GM23338 (cell line): ENCODE measurements around the gene IL21. TPM values are rescaled to one million over a fixed set of nuclear protein-coding genes. Genes with fewer than 3 reads are reported as not detected.

Experiments used
- ATAC-seq: fragments of 200-7000 bp; cut with Tn5 transposase; 3 replicates; pipeline ENCODE4 v1.9.1; 2020
- DNase-seq: peaks from one replicate; pipeline ENCODE4 v3.0.0-alpha.2; 2015; ENCODE audit warnings: low spot score
- H2AFZ ChIP-seq: fragments of 200-600 bp; sonication (generic); 2 replicates; pipeline ENCODE4 v1.8.0; 2016; ENCODE audit warnings: antibody characterized with exemption, mild to moderate bottlenecking, moderate library complexity
- H3F3A ChIP-seq: fragments of 200-600 bp; sonication (generic); replicated peaks from 2 replicates; pipeline ENCODE4 v1.8.0; 2017; ENCODE audit warnings: antibody characterized with exemption, mixed run types, low read depth
- H3K27ac ChIP-seq: fragments of 200-600 bp; sonication (generic); 2 replicates; pipeline ENCODE4 v1.6.1; 2016; ENCODE audit warnings: low read depth
- H3K27me3 ChIP-seq: fragments of 200-600 bp; sonication (generic); 2 replicates; pipeline ENCODE4 v1.8.0; 2016; ENCODE audit warnings: mild to moderate bottlenecking, mixed run types, moderate library complexity; ENCODE audit not compliant: insufficient read depth
- H3K36me3 ChIP-seq: fragments of 200-600 bp; sonication (generic); 2 replicates; pipeline ENCODE4 v1.8.0; 2016; ENCODE audit warnings: mild to moderate bottlenecking; ENCODE audit not compliant: insufficient read depth
- H3K4me1 ChIP-seq: fragments of 200-600 bp; sonication (generic); 2 replicates; pipeline ENCODE4 v1.8.0; 2016; ENCODE audit warnings: mild to moderate bottlenecking, moderate library complexity; ENCODE audit not compliant: insufficient read depth
- H3K4me2 ChIP-seq: fragments of 200-600 bp; sonication (generic); 2 replicates; pipeline ENCODE4 v1.7.1; 2017; ENCODE audit warnings: mixed run types
- H3K4me3 ChIP-seq: fragments of 200-600 bp; sonication (generic); 2 replicates; pipeline ENCODE4 v1.6.1; 2016; ENCODE audit warnings: mixed run types
- H3K79me2 ChIP-seq: fragments of 200-600 bp; sonication (generic); replicated peaks from 2 replicates; pipeline ENCODE4 v1.8.0; 2017; ENCODE audit warnings: mild to moderate bottlenecking; ENCODE audit not compliant: insufficient read depth
- H3K9me2 ChIP-seq: fragments of 200-600 bp; sonication (generic); 2 replicates; pipeline ENCODE4 v1.8.0; 2017; ENCODE audit not compliant: insufficient read depth
- H4K20me1 ChIP-seq: fragments of 200-600 bp; sonication (generic); replicated peaks from 2 replicates; pipeline ENCODE4 v1.8.0; 2017; ENCODE audit warnings: mild to moderate bottlenecking; ENCODE audit not compliant: insufficient read depth
- H3K27ac Mint-ChIP-seq: 2 replicates; pipeline ENCODE4 v1.8.0; 2020; ENCODE audit warnings: inconsistent platforms, mild to moderate bottlenecking, moderate library complexity, mixed read lengths
- H3K27me3 Mint-ChIP-seq: 3 replicates; pipeline ENCODE4 v1.8.0; 2022; ENCODE audit warnings: low read depth, mild to moderate bottlenecking, moderate library complexity, mixed read lengths, inconsistent platforms; ENCODE audit not compliant: insufficient read depth, poor library complexity
- H3K36me3 Mint-ChIP-seq: 3 replicates; pipeline ENCODE4 v1.8.0; 2021; ENCODE audit warnings: low read depth, mild to moderate bottlenecking, inconsistent platforms, moderate library complexity, mixed read lengths
- H3K4me1 Mint-ChIP-seq: 3 replicates; pipeline ENCODE4 v1.8.0; 2020; ENCODE audit warnings: mild to moderate bottlenecking, inconsistent platforms, mixed read lengths
- H3K4me3 Mint-ChIP-seq: 3 replicates; pipeline ENCODE4 v1.8.0; 2021; ENCODE audit warnings: moderate library complexity, mild to moderate bottlenecking, inconsistent platforms, mixed read lengths
- H3K9me3 Mint-ChIP-seq: 3 replicates; pipeline ENCODE4 v1.8.0; 2020; ENCODE audit warnings: moderate library complexity, mild to moderate bottlenecking, inconsistent platforms, mixed read lengths
- CREB1 ChIP-seq: fragments of 250-450 bp; sonication (Bioruptor Pico); IDR thresholded peaks from 2 replicates; pipeline ENCODE4 v1.5.0; 2020; ENCODE audit warnings: low read depth, mild to moderate bottlenecking, moderate library complexity
- EZH2 ChIP-seq: fragments of 200-600 bp; sonication (generic); IDR thresholded peaks from one replicate; pipeline ENCODE4 v1.8.0; 2017; ENCODE audit warnings: antibody characterized with exemption, mild to moderate bottlenecking, low read depth; ENCODE audit not compliant: unreplicated experiment
- EZH2phosphoT487 ChIP-seq: fragments of 200-600 bp; sonication (generic); IDR thresholded peaks from one replicate; pipeline ENCODE4 v1.8.1; 2018; ENCODE audit warnings: antibody characterized with exemption; ENCODE audit not compliant: unreplicated experiment
- JUNB ChIP-seq: IDR thresholded peaks from one replicate; pipeline ENCODE4 v1.6.1; 2016; ENCODE audit warnings: antibody characterized with exemption; ENCODE audit not compliant: unreplicated experiment
- STAT1 ChIP-seq: IDR thresholded peaks from one replicate; pipeline ENCODE4 v1.6.1; 2016; ENCODE audit warnings: antibody characterized with exemption; ENCODE audit not compliant: unreplicated experiment
- ZNF331 ChIP-seq: fragments of 250-450 bp; sonication (Bioruptor Pico); IDR thresholded peaks from 2 replicates; pipeline ENCODE4 v1.5.0; 2020; ENCODE audit warnings: low read depth, mild to moderate bottlenecking, moderate library complexity
- polyA plus RNA-seq: library from polyadenylated mRNA; unstranded; fragments of >200 nt; fragmentation: Nextera tagmentation; extraction: Ambion mirVana; gene quantifications from 2 replicates; pipeline ENCODE4 v1.2.1, GENCODE V29; 2016
- total RNA-seq: library from RNA; depleted of rRNA; stranded (reverse); fragments of >200 nt; shearing (Covaris generic); gene quantifications from 2 replicates; pipeline ENCODE4 v1.2.3, GENCODE V29; 2014
- TF ChIP-seq, protein P1 (sequence below): fragments of 250-450 bp; sonication (Bioruptor Pico); IDR thresholded peaks from 2 replicates; pipeline ENCODE4 v1.5.0; 2020; ENCODE audit warnings: mild to moderate bottlenecking, moderate library complexity

IL21 gene
- total and polyA plus RNA-seq, 2 experiments from 2014 or later: not detected

DNA sequence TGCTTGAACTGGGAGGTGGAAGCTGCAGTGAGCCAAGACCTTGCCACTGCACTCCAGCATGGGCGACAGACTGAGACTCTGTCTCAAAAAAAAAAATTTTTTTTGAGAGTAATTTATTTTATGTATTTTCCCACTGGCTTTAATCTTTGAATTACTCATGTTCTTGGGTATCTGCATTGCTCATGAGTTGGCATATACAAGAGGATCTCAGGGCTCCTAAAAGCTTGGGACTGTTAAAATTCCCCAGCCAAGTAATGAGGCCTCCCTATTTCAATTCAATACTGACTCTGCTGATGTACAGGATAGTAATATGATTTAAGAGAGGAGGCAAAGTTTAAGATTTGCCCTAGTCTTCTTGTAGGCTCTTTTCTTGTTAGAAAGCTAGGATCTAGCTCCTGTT is 6.2 kb downstream of the IL21 start:
- Mint-ChIP-seq H3K9me3 (no peaks in the 10 kb centered on the region), H3K27ac (no peak overlapping the region), H3K27me3 (no peaks in the 10 kb centered on the region), H3K4me1 (peaks cover 9% of the 10 kb centered on the region), H3K36me3 (no peaks in the 10 kb centered on the region), H3K4me3 (no peak overlapping the region)
- no peaks in the 10 kb centered on the region for H4K20me1 ChIP-seq
- no peak overlapping the region for H3K27ac ChIP-seq
- H3F3A ChIP-seq: no peaks in the 10 kb centered on the region
- DNase-seq: no peak
- H3K4me3 ChIP-seq: no peak overlapping the region
- H3K4me1 ChIP-seq: peaks cover 21% of the 10 kb centered on the region
- no peak overlapping the region for H3K4me2 ChIP-seq
- TF ChIP-seq, protein P1, sequence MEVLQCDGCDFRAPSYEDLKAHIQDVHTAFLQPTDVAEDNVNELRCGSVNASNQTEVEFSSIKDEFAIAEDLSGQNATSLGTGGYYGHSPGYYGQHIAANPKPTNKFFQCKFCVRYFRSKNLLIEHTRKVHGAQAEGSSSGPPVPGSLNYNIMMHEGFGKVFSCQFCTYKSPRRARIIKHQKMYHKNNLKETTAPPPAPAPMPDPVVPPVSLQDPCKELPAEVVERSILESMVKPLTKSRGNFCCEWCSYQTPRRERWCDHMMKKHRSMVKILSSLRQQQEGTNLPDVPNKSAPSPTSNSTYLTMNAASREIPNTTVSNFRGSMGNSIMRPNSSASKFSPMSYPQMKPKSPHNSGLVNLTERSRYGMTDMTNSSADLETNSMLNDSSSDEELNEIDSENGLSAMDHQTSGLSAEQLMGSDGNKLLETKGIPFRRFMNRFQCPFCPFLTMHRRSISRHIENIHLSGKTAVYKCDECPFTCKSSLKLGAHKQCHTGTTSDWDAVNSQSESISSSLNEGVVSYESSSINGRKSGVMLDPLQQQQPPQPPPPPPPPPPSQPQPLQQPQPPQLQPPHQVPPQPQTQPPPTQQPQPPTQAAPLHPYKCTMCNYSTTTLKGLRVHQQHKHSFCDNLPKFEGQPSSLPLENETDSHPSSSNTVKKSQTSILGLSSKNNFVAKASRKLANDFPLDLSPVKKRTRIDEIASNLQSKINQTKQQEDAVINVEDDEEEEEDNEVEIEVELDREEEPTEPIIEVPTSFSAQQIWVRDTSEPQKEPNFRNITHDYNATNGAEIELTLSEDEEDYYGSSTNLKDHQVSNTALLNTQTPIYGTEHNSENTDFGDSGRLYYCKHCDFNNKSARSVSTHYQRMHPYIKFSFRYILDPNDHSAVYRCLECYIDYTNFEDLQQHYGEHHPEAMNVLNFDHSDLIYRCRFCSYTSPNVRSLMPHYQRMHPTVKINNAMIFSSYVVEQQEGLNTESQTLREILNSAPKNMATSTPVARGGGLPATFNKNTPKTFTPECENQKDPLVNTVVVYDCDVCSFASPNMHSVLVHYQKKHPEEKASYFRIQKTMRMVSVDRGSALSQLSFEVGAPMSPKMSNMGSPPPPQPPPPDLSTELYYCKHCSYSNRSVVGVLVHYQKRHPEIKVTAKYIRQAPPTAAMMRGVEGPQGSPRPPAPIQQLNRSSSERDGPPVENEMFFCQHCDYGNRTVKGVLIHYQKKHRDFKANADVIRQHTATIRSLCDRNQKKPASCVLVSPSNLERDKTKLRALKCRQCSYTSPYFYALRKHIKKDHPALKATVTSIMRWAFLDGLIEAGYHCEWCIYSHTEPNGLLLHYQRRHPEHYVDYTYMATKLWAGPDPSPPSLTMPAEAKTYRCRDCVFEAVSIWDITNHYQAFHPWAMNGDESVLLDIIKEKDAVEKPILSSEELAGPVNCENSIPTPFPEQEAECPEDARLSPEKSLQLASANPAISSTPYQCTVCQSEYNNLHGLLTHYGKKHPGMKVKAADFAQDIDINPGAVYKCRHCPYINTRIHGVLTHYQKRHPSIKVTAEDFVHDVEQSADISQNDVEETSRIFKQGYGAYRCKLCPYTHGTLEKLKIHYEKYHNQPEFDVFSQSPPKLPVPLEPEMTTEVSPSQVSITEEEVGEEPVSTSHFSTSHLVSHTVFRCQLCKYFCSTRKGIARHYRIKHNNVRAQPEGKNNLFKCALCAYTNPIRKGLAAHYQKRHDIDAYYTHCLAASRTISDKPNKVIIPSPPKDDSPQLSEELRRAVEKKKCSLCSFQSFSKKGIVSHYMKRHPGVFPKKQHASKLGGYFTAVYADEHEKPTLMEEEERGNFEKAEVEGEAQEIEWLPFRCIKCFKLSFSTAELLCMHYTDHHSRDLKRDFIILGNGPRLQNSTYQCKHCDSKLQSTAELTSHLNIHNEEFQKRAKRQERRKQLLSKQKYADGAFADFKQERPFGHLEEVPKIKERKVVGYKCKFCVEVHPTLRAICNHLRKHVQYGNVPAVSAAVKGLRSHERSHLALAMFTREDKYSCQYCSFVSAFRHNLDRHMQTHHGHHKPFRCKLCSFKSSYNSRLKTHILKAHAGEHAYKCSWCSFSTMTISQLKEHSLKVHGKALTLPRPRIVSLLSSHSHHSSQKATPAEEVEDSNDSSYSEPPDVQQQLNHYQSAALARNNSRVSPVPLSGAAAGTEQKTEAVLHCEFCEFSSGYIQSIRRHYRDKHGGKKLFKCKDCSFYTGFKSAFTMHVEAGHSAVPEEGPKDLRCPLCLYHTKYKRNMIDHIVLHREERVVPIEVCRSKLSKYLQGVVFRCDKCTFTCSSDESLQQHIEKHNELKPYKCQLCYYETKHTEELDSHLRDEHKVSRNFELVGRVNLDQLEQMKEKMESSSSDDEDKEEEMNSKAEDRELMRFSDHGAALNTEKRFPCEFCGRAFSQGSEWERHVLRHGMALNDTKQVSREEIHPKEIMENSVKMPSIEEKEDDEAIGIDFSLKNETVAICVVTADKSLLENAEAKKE: no peak
- no peak for TF ChIP-seq STAT1
- no peak overlapping the region for H2AFZ ChIP-seq
- H3K79me2 ChIP-seq: no peaks in the 10 kb centered on the region
- no peaks in the 10 kb centered on the region for H3K36me3 ChIP-seq
- no peak for ATAC-seq
- H3K27me3 ChIP-seq: no peaks in the 10 kb centered on the region
- no peaks in the 10 kb centered on the region for H3K9me2 ChIP-seq

DNA sequence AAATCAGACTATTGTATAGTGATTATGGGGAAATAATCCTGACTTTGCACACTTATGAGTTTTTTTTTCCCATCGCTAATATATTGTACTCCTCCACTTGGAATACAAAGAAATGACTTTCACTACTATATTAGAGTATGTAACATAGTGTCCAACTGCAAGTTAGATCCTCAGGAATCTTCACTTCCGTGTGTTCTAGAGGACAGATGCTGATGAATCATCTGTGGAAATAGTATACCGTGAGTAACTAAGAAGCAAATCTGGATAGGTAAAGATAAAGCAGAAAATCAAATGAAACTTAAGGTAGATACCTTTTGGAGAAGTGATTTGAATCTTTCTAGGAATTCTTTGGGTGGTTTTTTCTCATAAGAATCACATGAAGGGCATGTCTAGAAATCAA is 8.3 kb downstream of the IL21 start:
- H3K79me2 ChIP-seq: no peaks in the 10 kb centered on the region
- peaks cover 5% of the 10 kb centered on the region for H3K4me1 Mint-ChIP-seq
- H3K4me3 ChIP-seq: no peak overlapping the region
- H3K27me3 Mint-ChIP-seq: no peaks in the 10 kb centered on the region
- no peaks in the 10 kb centered on the region for H3K27me3 ChIP-seq
- no peak overlapping the region for H3K27ac ChIP-seq
- no peak overlapping the region for H3K4me3 Mint-ChIP-seq
- DNase-seq: no peak
- H3K36me3 ChIP-seq: no peaks in the 10 kb centered on the region
- no peaks in the 10 kb centered on the region for H4K20me1 ChIP-seq
- no peak overlapping the region for H3K4me2 ChIP-seq
- H3K4me1 ChIP-seq: peaks cover 11% of the 10 kb centered on the region
- no peak overlapping the region for H2AFZ ChIP-seq
- no peak for ATAC-seq
- H3K9me3 Mint-ChIP-seq: no peaks in the 10 kb centered on the region
- H3K36me3 Mint-ChIP-seq: no peaks in the 10 kb centered on the region
- H3K9me2 ChIP-seq: no peaks in the 10 kb centered on the region
- no peak overlapping the region for H3K27ac Mint-ChIP-seq
- H3F3A ChIP-seq: no peaks in the 10 kb centered on the region
- TF ChIP-seq JUNB (no peak), EZH2phosphoT487 (no peak), CREB1 (CRISPR knock-in tag) (no peak), EZH2 (no peak), STAT1 (no peak), ZNF331 (CRISPR knock-in tag) (no peak)
- TF ChIP-seq, protein P1: no peak
